Measurements from ENCODE around the gene HGFAC. TPM values are rescaled to one million over a fixed set of nuclear protein-coding genes. Genes with fewer than 3 reads are reported as not detected.

HGFAC gene
- total RNA-seq, 1 donor from 2014 or later: not detected

DNA sequence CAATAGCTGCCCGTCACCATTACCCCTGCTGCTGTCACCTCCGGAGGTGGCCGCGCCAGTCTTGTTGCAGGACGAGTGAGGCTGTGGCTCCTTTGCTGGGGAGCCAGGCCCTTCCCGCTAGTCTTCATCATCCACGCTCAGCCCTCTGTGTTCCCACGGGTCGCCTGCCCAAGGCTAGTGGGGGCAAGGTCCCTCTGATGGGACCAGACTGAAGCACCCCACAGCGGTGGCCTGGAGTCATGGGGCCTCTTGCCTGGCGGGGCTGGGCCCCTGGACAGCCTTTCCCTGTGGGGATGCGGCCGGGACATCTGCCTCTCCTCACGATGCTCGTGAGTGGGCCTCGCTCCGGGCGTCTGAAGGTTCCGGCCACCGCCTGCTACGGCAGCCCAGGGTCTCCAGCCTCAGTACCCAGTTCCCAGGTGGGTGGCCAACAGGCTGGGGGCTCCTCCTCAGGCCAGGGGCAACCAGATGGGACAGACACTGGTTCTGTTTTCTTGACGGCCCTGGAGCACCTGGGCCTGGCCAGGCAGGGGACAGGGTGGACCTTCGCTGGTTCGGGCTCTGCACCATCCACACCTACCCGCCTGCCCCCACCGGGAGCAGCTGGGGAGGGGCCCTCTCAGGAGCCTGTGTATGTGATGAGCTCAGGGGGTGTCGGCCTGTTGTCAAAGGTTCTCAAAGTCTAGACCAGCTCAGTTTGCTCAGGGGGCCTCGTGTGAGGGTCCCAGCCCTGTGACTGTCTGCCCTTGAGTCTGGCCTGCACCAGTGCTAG lies 53.6 kb downstream of the HGFAC start:
- TF ChIP-seq, protein P1, sequence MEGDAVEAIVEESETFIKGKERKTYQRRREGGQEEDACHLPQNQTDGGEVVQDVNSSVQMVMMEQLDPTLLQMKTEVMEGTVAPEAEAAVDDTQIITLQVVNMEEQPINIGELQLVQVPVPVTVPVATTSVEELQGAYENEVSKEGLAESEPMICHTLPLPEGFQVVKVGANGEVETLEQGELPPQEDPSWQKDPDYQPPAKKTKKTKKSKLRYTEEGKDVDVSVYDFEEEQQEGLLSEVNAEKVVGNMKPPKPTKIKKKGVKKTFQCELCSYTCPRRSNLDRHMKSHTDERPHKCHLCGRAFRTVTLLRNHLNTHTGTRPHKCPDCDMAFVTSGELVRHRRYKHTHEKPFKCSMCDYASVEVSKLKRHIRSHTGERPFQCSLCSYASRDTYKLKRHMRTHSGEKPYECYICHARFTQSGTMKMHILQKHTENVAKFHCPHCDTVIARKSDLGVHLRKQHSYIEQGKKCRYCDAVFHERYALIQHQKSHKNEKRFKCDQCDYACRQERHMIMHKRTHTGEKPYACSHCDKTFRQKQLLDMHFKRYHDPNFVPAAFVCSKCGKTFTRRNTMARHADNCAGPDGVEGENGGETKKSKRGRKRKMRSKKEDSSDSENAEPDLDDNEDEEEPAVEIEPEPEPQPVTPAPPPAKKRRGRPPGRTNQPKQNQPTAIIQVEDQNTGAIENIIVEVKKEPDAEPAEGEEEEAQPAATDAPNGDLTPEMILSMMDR (IDR thresholded peaks at IDR 0.05; ENCODE audit: insufficient read depth, low read length, severe bottlenecking): no peak
- DNase-seq (ENCODE audit: low read depth): no peak
- Histone ChIP-seq H3K36me3 (ENCODE audit: control insufficient read depth, insufficient read depth, low read length) (peaks cover 4% of the 10 kb centered on the region), H3K27me3 (ENCODE audit: control insufficient read depth, insufficient read depth, low read length) (no peaks in the 10 kb centered on the region), H3K4me3 (ENCODE audit: low read depth, low read length) (no peak overlapping the region)
- no peak for FAIRE-seq

DNA sequence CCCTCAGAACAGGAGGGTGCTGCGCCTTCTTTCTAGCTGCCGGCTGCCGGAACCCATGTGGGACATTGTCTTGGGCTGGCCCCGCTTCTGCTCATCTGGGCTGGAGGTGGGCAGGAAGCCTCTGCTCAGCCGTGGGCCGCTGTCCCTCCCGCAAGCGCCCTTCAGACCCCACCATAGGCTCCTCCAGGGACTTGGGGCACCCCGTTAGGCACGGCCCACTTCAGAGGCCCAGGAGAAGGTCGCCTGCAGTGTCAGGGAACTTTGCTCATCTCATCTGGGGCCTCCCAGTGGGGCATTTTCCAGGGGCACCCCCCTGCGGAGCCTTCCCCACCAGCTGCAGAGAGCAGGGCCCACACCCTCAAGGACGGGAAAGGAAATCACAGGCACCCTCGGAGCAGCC lies 54.3 kb downstream of the HGFAC start:
- TF ChIP-seq, protein P1 (IDR thresholded peaks at IDR 0.05; ENCODE audit: insufficient read depth, low read length, severe bottlenecking): no peak
- DNase-seq (ENCODE audit: low read depth) (no peak), FAIRE-seq (no peak)
- H3K27me3 ChIP-seq (ENCODE audit: control insufficient read depth, insufficient read depth, low read length): no peaks in the 10 kb centered on the region
- peaks cover 4% of the 10 kb centered on the region for H3K36me3 ChIP-seq (ENCODE audit: control insufficient read depth, insufficient read depth, low read length)
- H3K4me3 ChIP-seq (ENCODE audit: low read depth, low read length): no peak overlapping the region

DNA sequence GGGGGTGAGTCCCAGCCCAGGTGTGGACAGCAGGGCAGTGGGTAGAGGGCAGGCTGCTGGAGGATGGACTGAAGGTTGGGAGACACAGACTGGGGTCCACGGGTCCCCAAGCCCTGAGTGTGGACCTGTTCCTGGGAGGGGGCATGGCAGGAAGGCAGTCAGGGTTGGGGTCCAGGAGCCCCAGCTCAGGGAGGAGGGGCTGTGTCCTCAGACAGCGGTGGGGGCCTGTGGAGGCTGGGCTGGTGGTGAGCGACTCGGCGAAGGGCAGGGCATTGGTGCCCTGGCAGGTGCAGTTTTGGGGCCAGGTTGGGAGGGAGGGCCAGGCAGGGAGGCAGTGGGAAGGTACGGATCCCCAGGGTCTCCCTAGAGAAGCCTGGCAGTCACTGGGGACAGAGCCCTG lies 55.3 kb downstream of the HGFAC start:
- DNase-seq (ENCODE audit: low read depth) (no peak), FAIRE-seq (no peak)
- TF ChIP-seq, protein P1 (IDR thresholded peaks at IDR 0.05; ENCODE audit: insufficient read depth, low read length, severe bottlenecking): no peak
- H3K36me3 ChIP-seq (ENCODE audit: control insufficient read depth, insufficient read depth, low read length): peaks cover 4% of the 10 kb centered on the region
- no peak overlapping the region for H3K4me3 ChIP-seq (ENCODE audit: low read depth, low read length)
- H3K27me3 ChIP-seq (ENCODE audit: control insufficient read depth, insufficient read depth, low read length): no peaks in the 10 kb centered on the region

DNA sequence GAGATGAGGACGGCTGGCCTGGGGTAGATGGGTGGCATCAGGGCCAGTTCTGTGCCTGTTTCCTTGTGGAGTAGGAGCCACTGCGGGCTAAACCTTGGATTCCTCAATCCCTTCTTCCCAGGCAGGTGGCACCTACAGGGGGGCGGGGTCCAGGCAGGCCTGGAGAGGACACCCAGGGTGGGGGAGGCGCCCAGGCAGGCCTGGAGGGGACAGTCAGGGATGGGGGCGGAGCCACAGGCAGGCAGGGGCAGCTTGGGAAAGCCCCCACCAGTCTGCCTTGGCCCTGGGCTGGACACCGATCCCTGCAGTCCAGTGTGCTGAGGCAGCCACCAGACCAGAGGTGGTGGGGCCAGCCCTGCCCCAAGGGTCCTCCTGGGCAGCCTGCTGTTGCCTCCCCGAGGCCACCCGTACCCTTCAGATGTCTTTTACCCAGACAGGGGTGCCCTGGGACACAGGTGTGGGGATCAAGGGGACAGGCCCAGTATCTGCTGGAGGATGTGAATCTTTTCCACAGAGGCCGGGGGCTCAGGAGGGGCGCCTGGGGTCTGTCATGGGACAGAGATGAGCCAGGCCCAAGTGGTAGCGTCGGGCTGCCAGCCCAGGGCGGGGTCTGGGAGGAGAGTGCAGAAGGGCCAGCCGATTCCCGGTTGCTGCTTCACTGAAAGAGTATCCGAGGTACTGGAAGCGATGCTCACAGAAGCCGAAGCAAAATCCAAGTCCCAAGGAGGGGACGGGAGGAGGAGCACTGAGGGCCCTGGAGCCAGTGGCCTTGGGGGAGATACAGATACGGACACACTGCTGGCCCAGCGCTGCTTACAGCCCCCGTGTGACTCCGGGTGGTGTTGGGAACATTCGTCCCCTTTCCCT lies 56.0 kb downstream of the HGFAC start:
- TF ChIP-seq, protein P1 (IDR thresholded peaks at IDR 0.05; ENCODE audit: insufficient read depth, low read length, severe bottlenecking): no peak
- peak; percentile 60 for FAIRE-seq
- Histone ChIP-seq H3K36me3 (ENCODE audit: control insufficient read depth, insufficient read depth, low read length) (peaks cover 2% of the 10 kb centered on the region), H3K27me3 (ENCODE audit: control insufficient read depth, insufficient read depth, low read length) (no peaks in the 10 kb centered on the region), H3K4me3 (ENCODE audit: low read depth, low read length) (no peak overlapping the region)
- no peak for DNase-seq (ENCODE audit: low read depth)

DNA sequence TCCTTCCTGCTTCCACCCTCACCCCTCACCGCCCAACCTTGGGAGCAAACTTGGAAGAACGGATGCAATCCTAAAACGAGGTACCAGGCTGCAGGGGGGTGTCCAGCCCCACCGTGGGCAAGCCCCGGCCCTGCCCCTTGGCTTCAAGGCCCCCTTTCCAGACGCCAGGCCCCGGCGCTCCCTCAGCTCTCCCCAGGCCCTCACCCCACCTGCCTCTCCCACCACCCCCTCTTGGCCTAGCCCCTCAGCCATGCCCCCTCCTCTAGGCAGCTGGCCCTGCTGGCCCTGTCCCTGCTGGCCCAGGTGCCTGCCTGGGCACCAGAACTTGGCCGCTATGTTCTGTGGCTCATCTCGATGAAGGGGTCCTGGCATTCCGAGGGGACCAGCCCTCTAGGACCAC lies 56.6 kb downstream of the HGFAC start:
- H3K4me3 ChIP-seq (ENCODE audit: low read depth, low read length): no peak overlapping the region
- H3K36me3 ChIP-seq (ENCODE audit: control insufficient read depth, insufficient read depth, low read length): no peaks in the 10 kb centered on the region
- no peak for FAIRE-seq
- TF ChIP-seq, protein P1 (IDR thresholded peaks at IDR 0.05; ENCODE audit: insufficient read depth, low read length, severe bottlenecking): no peak
- no peaks in the 10 kb centered on the region for H3K27me3 ChIP-seq (ENCODE audit: control insufficient read depth, insufficient read depth, low read length)
- no peak for DNase-seq (ENCODE audit: low read depth)

Other genes starting within 250 kb of the HGFAC start
- 0.26 and 0.64 TPM in 2 replicates for gene MSANTD1, start 192.8 kb upstream of the HGFAC start, total RNA-seq
- 34.2 and 41.7 TPM in 2 replicates for gene RGS12, start 148.9 kb upstream of the HGFAC start, total RNA-seq
- 1.0 and 4.2 TPM in 2 replicates for gene DOK7, start 21.3 kb downstream of the HGFAC start, total RNA-seq
- 53.7 and 106 TPM in 2 replicates for gene LRPAP1, start 90.5 kb downstream of the HGFAC start, total RNA-seq